ENCODE data around the gene EPB41L5. TPM values are rescaled to one million over a fixed set of nuclear protein-coding genes. Genes with fewer than 3 reads are reported as not detected.

Gene EPB41L5
- total and polyA plus RNA-seq, 10 of the 15 experiments (the other 5 are each of a cell fraction or from before 2014, with no cell fraction given): 2.1 to 20.4 (median 8.2) TPM

- ATAC-seq: no peak
- peak overlapping the region; percentile 90 for H3K27ac ChIP-seq (ENCODE audit: control insufficient read depth, insufficient read depth)
- H3K4me2 ChIP-seq (ENCODE audit: control insufficient read depth, insufficient read depth): peak overlapping the region; percentile 78
- H3K4me1 ChIP-seq (ENCODE audit: control insufficient read depth, insufficient read depth, low read length): peaks cover 28% of the 10 kb centered on the region
- in situ Hi-C loops (cut with MboI): loop anchor here (5.0 kb wide), 1 partner anchor 419 kb away; the partner anchor contains the start of gene PTPN4
- peak overlapping the region; percentile 77 for H3K9ac ChIP-seq (ENCODE audit: control insufficient read depth, insufficient read depth, low read length)
- no peak for FAIRE-seq
- SMC1A ChIA-PET (ENCODE audit: uncharacterized antibody, unreplicated experiment): interaction anchor here (0.6 to 7.1 kb wide), 44 partner anchors 9 to 535 kb away, joined by 3 to 103 read pairs (median 4); partner anchors contain the start of gene TMEM177
- intact Hi-C loops (cut with micrococcal nuclease; ENCODE audit: unreplicated experiment): loop anchor here (2.0 to 5.0 kb wide), 4 partner anchors 136 to 534 kb away; partner anchors contain the start of gene EPB41L5
- 16% methylated on average over 3 of the region's 3 CpGs for WGBS (ENCODE audit: insufficient coverage, insufficient replicate concordance, low lambda C conversion rate, missing lambda C conversion rate)
- peak overlapping the region; percentile 99 for H2AFZ ChIP-seq (ENCODE audit: control insufficient read depth, low read depth, low read length)
- BruUV-seq (replicated peaks): no TSS peak
- POLR2A ChIA-PET: interaction anchor here (0.8 to 1.2 kb wide), 5 partner anchors 17 to 498 kb away, joined by 3 to 5 read pairs (median 4); partner anchors contain the start of genes PTPN4 and TMEM177
- H3K27me3 ChIP-seq (replicated peaks in 1 of 2; ENCODE audit: control insufficient read depth in 2 of 2, insufficient read depth in 2 of 2, low read length in 1 of 2): no peaks in the 10 kb centered on the region
- no peak for TF ChIP-seq ASH2L (IDR thresholded peaks at IDR 0.05; ENCODE audit: borderline replicate concordance, low read depth)
- TF ChIP-seq IKZF1 (conservative IDR thresholded peaks at IDR 0.05): no peak
- CTCF ChIA-PET: interaction anchor here (0.7 to 9.0 kb wide), 55 partner anchors 8 to 822 kb away, joined by 3 to 148 read pairs (median 5); partner anchors contain the start of genes EPB41L5, PTPN4, RALB and TMEM177
- RAD21 ChIA-PET (ENCODE audit: unreplicated experiment): interaction anchor here (1.1 to 5.3 kb wide), 16 partner anchors 47 to 534 kb away, joined by 3 to 90 read pairs (median 12); partner anchors contain the start of genes EPB41L5, PTPN4 and TMEM185B
- no peaks in the 10 kb centered on the region; a peak in 1 of 4 replicates for H3K36me3 ChIP-seq (ENCODE audit: control insufficient read depth in 2 of 2, insufficient read depth in 2 of 2, low read length in 1 of 2)
- H3K9me3 ChIP-seq (replicated peaks; ENCODE audit: control insufficient read depth, insufficient read depth, low read length): no peaks in the 10 kb centered on the region
- no peak for DNase-seq (ENCODE audit: low read depth, low spot score)
- peaks cover 4% of the 10 kb centered on the region for H3K79me2 ChIP-seq (ENCODE audit: control insufficient read depth, insufficient read depth, low read length)
- peak overlapping the region; percentile 36; the same call in 1 of the 2 replicates for H3K4me3 ChIP-seq
- H4K20me1 ChIP-seq (ENCODE audit: control insufficient read depth, insufficient read depth): no peaks in the 10 kb centered on the region
These were observed 163.6 kb downstream of the EPB41L5 start for GRCh38 chr2:120176526-120176925.

- DNase-seq (ENCODE audit: low read depth, low spot score): peak; percentile 84
- SMC1A ChIA-PET (ENCODE audit: uncharacterized antibody, unreplicated experiment): interaction anchor here (0.9 to 7.1 kb wide), 34 partner anchors 10 to 536 kb away, joined by 3 to 103 read pairs (median 4); partner anchors contain the start of gene TMEM177
- ATAC-seq: peak; percentile 98
- Histone ChIP-seq H3K4me3 (peak overlapping the region; percentile 36; the same call in 1 of the 2 replicates), H2AFZ (ENCODE audit: control insufficient read depth, low read depth, low read length) (peak overlapping the region; percentile 99), H3K4me2 (ENCODE audit: control insufficient read depth, insufficient read depth) (peak overlapping the region; percentile 78), H3K9me3 (replicated peaks; ENCODE audit: control insufficient read depth, insufficient read depth, low read length) (no peaks in the 10 kb centered on the region), H3K79me2 (ENCODE audit: control insufficient read depth, insufficient read depth, low read length) (peaks cover 4% of the 10 kb centered on the region), H3K27me3 (replicated peaks in 1 of 2; ENCODE audit: control insufficient read depth in 2 of 2, insufficient read depth in 2 of 2, low read length in 1 of 2) (no peaks in the 10 kb centered on the region), H3K36me3 (ENCODE audit: control insufficient read depth in 2 of 2, insufficient read depth in 2 of 2, low read length in 1 of 2) (no peaks in the 10 kb centered on the region; a peak in 1 of 4 replicates), H4K20me1 (ENCODE audit: control insufficient read depth, insufficient read depth) (no peaks in the 10 kb centered on the region), H3K9ac (ENCODE audit: control insufficient read depth, insufficient read depth, low read length) (peak overlapping the region; percentile 77), H3K4me1 (ENCODE audit: control insufficient read depth, insufficient read depth, low read length) (peaks cover 32% of the 10 kb centered on the region), H3K27ac (ENCODE audit: control insufficient read depth, insufficient read depth) (peak overlapping the region; percentile 90)
- RAD21 ChIA-PET (ENCODE audit: unreplicated experiment): interaction anchor here (1.1 to 5.3 kb wide), 14 partner anchors 46 to 535 kb away, joined by 3 to 90 read pairs (median 15); partner anchors contain the start of genes EPB41L5, PTPN4 and TMEM185B
- intact Hi-C loops (cut with micrococcal nuclease; ENCODE audit: unreplicated experiment): loop anchor here (2.0 to 5.0 kb wide), 4 partner anchors 136 to 535 kb away; partner anchors contain the start of gene EPB41L5
- 1% methylated on average over 15 of the region's 15 CpGs for WGBS (ENCODE audit: insufficient coverage, insufficient replicate concordance, low lambda C conversion rate, missing lambda C conversion rate)
- BruUV-seq (replicated peaks): no TSS peak
- CTCF ChIA-PET: interaction anchor here (0.7 to 9.0 kb wide), 51 partner anchors 8 to 822 kb away, joined by 3 to 148 read pairs (median 5); partner anchors contain the start of genes EPB41L5, PTPN4, RALB and TMEM177
- in situ Hi-C loops (cut with MboI): loop anchor here (5.0 kb wide), 1 partner anchor 420 kb away; the partner anchor contains the start of gene PTPN4
- POLR2A ChIA-PET: interaction anchor here (0.8 to 1.6 kb wide), 6 partner anchors 17 to 825 kb away, joined by 3 to 5 read pairs (median 4); partner anchors contain the start of genes PTPN4 and TMEM177
- peak; percentile 94 for FAIRE-seq
- TF ChIP-seq ASH2L (IDR thresholded peaks at IDR 0.05; ENCODE audit: borderline replicate concordance, low read depth) (no peak), CBX5 (IDR thresholded peaks at IDR 0.05; ENCODE audit: low read depth) (peak; percentile 67; the same call in 1 of the 2 replicates), MAX (IDR thresholded peaks at IDR 0.05; ENCODE audit: low read depth, low read length) (peak; percentile 52; the same call in 1 of the 2 replicates), ZZZ3 (IDR thresholded peaks at IDR 0.05; ENCODE audit: control insufficient read depth, insufficient read length, low read depth) (no peak), NFYB (IDR thresholded peaks at IDR 0.05; ENCODE audit: insufficient read depth, low read depth, low read length) (0 out of 2 replicates have a peak, but pooled peaks have one; percentile 14), MLLT1 (IDR thresholded peaks at IDR 0.05) (peak; percentile 83; the same call in 1 of the 2 replicates), RAD51 (IDR thresholded peaks at IDR 0.05) (no peak), RBBP5 (conservative IDR thresholded peaks at IDR 0.05) (no peak), SREBF2 (IDR thresholded peaks at IDR 0.05; ENCODE audit: low read length) (no peak), POU2F2 (IDR thresholded peaks at IDR 0.05; ENCODE audit: borderline replicate concordance, low read depth, low read length) (no peak; the same call in 2 of the 3 replicates), CHD1 (IDR thresholded peaks at IDR 0.05; ENCODE audit: low read depth, low read length) (no peak), BCL11A (IDR thresholded peaks at IDR 0.05; ENCODE audit: low read depth, low read length) (peak; percentile 22; the same call in 1 of the 2 replicates)
These were observed 164.2 kb downstream of the EPB41L5 start for GRCh38 chr2:120177001-120177621.

All from GM12878 (cell line).